Lower leg skin (tissue), 3 donors: Measurements from ENCODE around the gene GDPD3.

Experiments
- POLR2A ChIP-seq, 2 donors: fragments of 450-650 bp; IDR thresholded peaks; one replicate each; pipeline ENCODE4 v1.6.1; 2016 to 2017; ENCODE audit warnings: antibody characterized with exemption in 2 of 2, mild to moderate bottlenecking in 1 of 2, moderate library complexity in 1 of 2
- TF ChIP-seq, protein P1 (sequence below), 3 donors: fragments of 450-650 bp; IDR thresholded peaks; one replicate each; pipeline ENCODE4 v1.5.1; 2016; ENCODE audit warnings: antibody characterized with exemption in 3 of 3, mild to moderate bottlenecking in 3 of 3, moderate library complexity in 2 of 3

DNA sequence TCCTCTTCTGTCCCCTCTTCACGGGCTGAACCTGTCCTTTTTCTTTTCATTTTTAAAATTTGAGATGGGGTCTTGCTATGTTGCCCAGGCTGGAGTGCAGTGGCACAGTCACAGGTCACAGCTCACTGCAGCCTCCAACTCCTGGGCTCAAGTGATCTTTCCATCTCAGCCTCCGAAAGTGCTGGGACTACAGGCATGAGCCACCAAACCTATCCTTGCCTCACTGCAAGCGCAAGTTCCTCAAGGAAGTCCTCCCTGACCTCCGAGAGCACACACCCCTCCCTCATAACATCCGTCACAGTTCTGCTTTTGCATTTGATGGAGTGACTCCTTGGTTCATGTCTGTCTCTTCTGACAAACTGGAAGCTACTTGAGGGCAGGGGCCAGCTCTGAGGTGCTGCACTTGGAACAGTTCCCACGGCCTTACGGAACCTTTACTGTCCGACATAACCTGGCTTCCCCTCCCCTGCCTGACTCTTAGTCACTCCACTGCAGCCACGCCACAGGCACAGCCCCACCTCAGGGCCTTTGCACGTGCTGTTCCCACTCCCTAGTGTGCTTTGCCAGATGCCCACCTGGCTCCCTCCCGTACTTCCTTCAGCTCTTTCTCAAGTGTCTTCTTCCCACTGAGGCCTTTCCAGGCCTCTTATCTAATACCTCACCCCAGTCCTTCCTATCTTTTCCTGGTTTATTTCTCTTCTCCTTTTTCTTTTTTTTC lies 26.0 kb downstream of the GDPD3 start:
- TF ChIP-seq, protein P1, sequence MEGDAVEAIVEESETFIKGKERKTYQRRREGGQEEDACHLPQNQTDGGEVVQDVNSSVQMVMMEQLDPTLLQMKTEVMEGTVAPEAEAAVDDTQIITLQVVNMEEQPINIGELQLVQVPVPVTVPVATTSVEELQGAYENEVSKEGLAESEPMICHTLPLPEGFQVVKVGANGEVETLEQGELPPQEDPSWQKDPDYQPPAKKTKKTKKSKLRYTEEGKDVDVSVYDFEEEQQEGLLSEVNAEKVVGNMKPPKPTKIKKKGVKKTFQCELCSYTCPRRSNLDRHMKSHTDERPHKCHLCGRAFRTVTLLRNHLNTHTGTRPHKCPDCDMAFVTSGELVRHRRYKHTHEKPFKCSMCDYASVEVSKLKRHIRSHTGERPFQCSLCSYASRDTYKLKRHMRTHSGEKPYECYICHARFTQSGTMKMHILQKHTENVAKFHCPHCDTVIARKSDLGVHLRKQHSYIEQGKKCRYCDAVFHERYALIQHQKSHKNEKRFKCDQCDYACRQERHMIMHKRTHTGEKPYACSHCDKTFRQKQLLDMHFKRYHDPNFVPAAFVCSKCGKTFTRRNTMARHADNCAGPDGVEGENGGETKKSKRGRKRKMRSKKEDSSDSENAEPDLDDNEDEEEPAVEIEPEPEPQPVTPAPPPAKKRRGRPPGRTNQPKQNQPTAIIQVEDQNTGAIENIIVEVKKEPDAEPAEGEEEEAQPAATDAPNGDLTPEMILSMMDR (IDR thresholded peaks at IDR 0.05) = no peak
- TF ChIP-seq POLR2A (IDR thresholded peaks at IDR 0.05) = no peak
